HCT116 (cell line): ENCODE results near the gene APH1B. TPM values are rescaled to one million over a fixed set of nuclear protein-coding genes. Genes with fewer than 3 reads are reported as not detected.

ENCODE experiments used
- ATAC-seq: fragments of 200-7000 bp; cut with Tn5 transposase; 2 replicates; pipeline ENCODE4 v1.9.1; 2020; ENCODE audit warnings: mild to moderate bottlenecking, moderate library complexity
- BruUV-seq: library from RNA; stranded (reverse); fragments of 400-500 nt; replicated peaks from 2 replicates; lab custom pipeline; 2021; lab: Mats Ljungman, UMichigan
- CTCF ChIA-PET: fragments of 300-600 bp; sonication (Branson Sonifier 250); formaldehyde crosslinking; loops from one replicate; lab custom pipeline; 2021; ENCODE audit warnings: antibody characterized with exemption; lab: Charles Lee
- POLR2A ChIA-PET: fragments of 300-600, 350-600 bp; sonication (Branson Sonifier 250); formaldehyde crosslinking; loops from one replicate; lab custom pipeline; 2021; ENCODE audit warnings: antibody characterized with exemption; lab: Charles Lee
- RAD21 ChIA-PET, 2 experiments: fragments of 300-600 bp; sonication (Branson Sonifier 250); formaldehyde crosslinking; loops; one replicate each; lab custom pipeline; 2023; ENCODE audit warnings: low total read pairs in 2 of 2; ENCODE audit not compliant: uncharacterized antibody in 2 of 2, unreplicated experiment in 2 of 2, low non-redundant PET in 1 of 2; lab: Charles Lee
- DNase-seq: peaks from one replicate; pipeline ENCODE4 v3.0.0-alpha.2; 2010; ENCODE audit warnings: low read depth, low spot score
- H2AFZ ChIP-seq: fragments of 200-600 bp; shearing (Covaris generic), sonication (generic); 2 replicates; pipeline ENCODE4 v1.6.1; 2017; ENCODE audit warnings: low read depth, mixed run types, mixed read lengths, antibody characterized with exemption, low read length; ENCODE audit not compliant: poor library complexity, severe bottlenecking
- H3K27ac ChIP-seq: 2 replicates; pipeline ENCODE4 v1.5.1; 2012; ENCODE audit warnings: low read depth, low read length
- H3K27me3 ChIP-seq: fragments of 200-600 bp; sonication (generic); 2 replicates; pipeline ENCODE4 v1.6.1; 2016; ENCODE audit warnings: mixed run types, low read length, mixed read lengths; ENCODE audit not compliant: insufficient read depth
- H3K36me3 ChIP-seq, 2 experiments: fragments of 200-500 bp in 1 of 2; fragments of 200-600 bp in 1 of 2; sonication (Bioruptor generic) in 1 of 2; sonication (generic) in 1 of 2; 2 replicates each; pipeline versions ENCODE4 v1.5.1 to v1.6.1; 2014 to 2016; ENCODE audit warnings: low read length in 2 of 2, inconsistent platforms in 1 of 2, mixed read lengths in 1 of 2, mixed run types in 1 of 2; ENCODE audit not compliant: insufficient read depth in 2 of 2, control insufficient read depth in 1 of 2
- H3K4me1 ChIP-seq, 2 experiments: fragments of 200-600 bp in 1 of 2; sonication (generic) in 1 of 2; 2 replicates each; pipeline versions ENCODE4 v1.5.1 to v1.6.1; 2012 to 2017; ENCODE audit warnings: low read length in 2 of 2, inconsistent platforms in 1 of 2, mild to moderate bottlenecking in 1 of 2, mixed read lengths in 1 of 2, mixed run types in 1 of 2, moderate library complexity in 1 of 2; ENCODE audit not compliant: insufficient read depth in 2 of 2, control insufficient read depth in 1 of 2
- H3K4me2 ChIP-seq: fragments of 200-600 bp; sonication (generic); 2 replicates; pipeline ENCODE4 v1.6.1; 2017; ENCODE audit warnings: mixed run types, low read length, mixed read lengths
- H3K4me3 ChIP-seq, 2 experiments: fragments of 200-600 bp in 1 of 2; sonication (generic) in 1 of 2; replicated peaks in 1 of 2; 2 replicates each; pipeline ENCODE4 v1.5.1; 2011 to 2016; ENCODE audit warnings: low read length in 2 of 2, control low read depth in 1 of 2, low read depth in 1 of 2, mild to moderate bottlenecking in 1 of 2, mixed read lengths in 1 of 2, mixed run types in 1 of 2
- H3K79me2 ChIP-seq: fragments of 200-600 bp; sonication (generic); 2 replicates; pipeline ENCODE4 v1.6.1; 2017; ENCODE audit warnings: mild to moderate bottlenecking, mixed run types, low read length, moderate library complexity, mixed read lengths; ENCODE audit not compliant: insufficient read depth
- H3K9ac ChIP-seq: fragments of 200-600 bp; sonication (generic); 2 replicates; pipeline ENCODE4 v1.6.1; 2016; ENCODE audit warnings: low read length, mixed read lengths
- H3K9me2 ChIP-seq: fragments of 200-600 bp; sonication (generic), shearing (Covaris generic); 2 replicates; pipeline ENCODE4 v1.6.1; 2017; ENCODE audit warnings: mixed run types, mild to moderate bottlenecking, moderate library complexity; ENCODE audit not compliant: insufficient read depth
- H3K9me3 ChIP-seq, 2 experiments: fragments of 200-500 bp in 1 of 2; fragments of 200-600 bp in 1 of 2; sonication (Bioruptor generic) in 1 of 2; sonication (generic) in 1 of 2; 2 replicates each; pipeline ENCODE4 v1.6.1; 2014 to 2017; ENCODE audit warnings: low read length in 2 of 2, mixed read lengths in 2 of 2, inconsistent platforms in 1 of 2, low read depth in 1 of 2, mild to moderate bottlenecking in 1 of 2, mixed run types in 1 of 2, moderate library complexity in 1 of 2; ENCODE audit not compliant: control insufficient read depth in 1 of 2, insufficient read depth in 1 of 2
- H4K20me1 ChIP-seq: fragments of 200-600 bp; sonication (generic), shearing (Covaris generic); 2 replicates; pipeline ENCODE4 v1.6.1; 2017; ENCODE audit warnings: mixed run types, mild to moderate bottlenecking, moderate library complexity; ENCODE audit not compliant: insufficient read depth
- ATF3 ChIP-seq: IDR thresholded peaks from 2 replicates; pipeline ENCODE4 v1.6.1; 2012
- CBX3 ChIP-seq: IDR thresholded peaks from 2 replicates; pipeline ENCODE4 v1.6.1; 2012; ENCODE audit warnings: low read depth
- CTCF ChIP-seq, 3 experiments: fragments of 200-600 bp in 1 of 3; sonication (generic) in 1 of 3; IDR thresholded peaks in 2 of 3; conservative IDR thresholded peaks in 1 of 3; 2 replicates each; pipeline ENCODE4 v1.5.1; 2012 to 2017; ENCODE audit warnings: low read depth in 2 of 3, low read length in 2 of 3, antibody characterized with exemption in 1 of 3, borderline replicate concordance in 1 of 3, control low read depth in 1 of 3, mild to moderate bottlenecking in 1 of 3, mixed read lengths in 1 of 3, mixed run types in 1 of 3, moderate library complexity in 1 of 3; ENCODE audit not compliant: insufficient read depth in 1 of 3
- EGR1 ChIP-seq: IDR thresholded peaks from 2 replicates; pipeline ENCODE4 v1.6.1; 2012; ENCODE audit warnings: low read depth
- EZH2 ChIP-seq: fragments of 200-600 bp; sonication (generic); IDR thresholded peaks from 2 replicates; pipeline ENCODE4 v1.6.1; 2017; ENCODE audit warnings: antibody characterized with exemption, mixed run types
- EZH2phosphoT487 ChIP-seq: fragments of 200-600 bp; IDR thresholded peaks from 2 replicates; pipeline ENCODE4 v1.6.1; 2018; ENCODE audit warnings: antibody characterized with exemption, borderline replicate concordance
- FOSL1 ChIP-seq: IDR thresholded peaks from 2 replicates; pipeline ENCODE4 v1.6.1; 2012; ENCODE audit warnings: low read depth
- JUND ChIP-seq: IDR thresholded peaks from 2 replicates; pipeline ENCODE4 v1.6.1; 2012
- RAD21 ChIP-seq: IDR thresholded peaks from 2 replicates; pipeline ENCODE4 v1.6.1; 2012; ENCODE audit warnings: low read depth, mild to moderate bottlenecking
- SIN3A ChIP-seq: IDR thresholded peaks from 2 replicates; pipeline ENCODE4 v1.6.1; 2012; ENCODE audit warnings: low read depth
- SP1 ChIP-seq: IDR thresholded peaks from 2 replicates; pipeline ENCODE4 v1.6.1; 2012; ENCODE audit warnings: low read depth
- SRF ChIP-seq: IDR thresholded peaks from 2 replicates; pipeline ENCODE4 v1.6.1; 2012; ENCODE audit warnings: low read depth
- TCF7L2 ChIP-seq: IDR thresholded peaks from 2 replicates; pipeline ENCODE4 v1.7.0; 2011; ENCODE audit warnings: borderline replicate concordance, inconsistent platforms; ENCODE audit not compliant: insufficient read depth, insufficient read length; ENCODE audit errors: extremely low read depth
- ZBTB33 ChIP-seq: IDR thresholded peaks from 2 replicates; pipeline ENCODE4 v1.6.1; 2011; ENCODE audit warnings: mild to moderate bottlenecking, low read length, moderate library complexity; ENCODE audit not compliant: insufficient replicate concordance; ENCODE audit errors: extremely low read depth
- intact Hi-C: fragments of 100-400 bp; cut with micrococcal nuclease; formaldehyde crosslinking; loops from 2 replicates; pipeline ENCODE4 v1.10.0; 2022
- total RNA-seq: library from RNA; stranded (reverse); gene quantifications from one replicate; pipeline ENCODE4 v1.2.1, GENCODE V29; 2021; ENCODE audit not compliant: unreplicated experiment

APH1B gene
- total RNA-seq, 1 experiment from 2014 or later, result 8.5 TPM

GRCh38 chr15:63264688-63265293 is 12.6 kb upstream of the APH1B start:
- intact Hi-C loops, result no loop called here
- Histone ChIP-seq H4K20me1 (no peaks in the 10 kb centered on the region), H3K36me3 (no peaks in the 10 kb centered on the region), H3K4me1 (no peaks in the 10 kb centered on the region), H3K27ac (no peak overlapping the region), H3K4me3 (no peak overlapping the region), H3K9me2 (no peaks in the 10 kb centered on the region), H3K79me2 (no peaks in the 10 kb centered on the region), H3K4me2 (no peak overlapping the region), H2AFZ (no peak overlapping the region), H3K9ac (no peak overlapping the region), H3K9me3 (no peaks in the 10 kb centered on the region), H3K27me3 (no peaks in the 10 kb centered on the region)
- DNase-seq (no peak), ATAC-seq (no peak)
- ChIA-PET RAD21 (interaction anchor here in 1 of 2 experiments (0.7 kb wide), 1 partner anchor 91 kb away, joined by 4 read pairs; no protein-coding TSS in a partner anchor), POLR2A (no interaction called here), CTCF (no interaction called here)
- BruUV-seq, result no TSS peak
- no peak for TF ChIP-seq ATF3
- no peak for TF ChIP-seq CTCF (IDR thresholded peaks at IDR 0.05 in 2 of 3, conservative IDR thresholded peaks at IDR 0.05 in 1 of 3; ENCODE audit: borderline replicate concordance in 1 of 3, insufficient read depth in 1 of 3, low read depth in 2 of 3, low read length in 2 of 3)
- no peak for TF ChIP-seq RAD21
- TF ChIP-seq ZBTB33, result no peak
- TF ChIP-seq TCF7L2, result no peak
- no peak for TF ChIP-seq EGR1
- no peak for TF ChIP-seq EZH2
- no peak for TF ChIP-seq SIN3A
- no peak for TF ChIP-seq SP1
- TF ChIP-seq JUND, result no peak
- TF ChIP-seq FOSL1, result no peak
- TF ChIP-seq EZH2phosphoT487, result no peak
- no peak for TF ChIP-seq SRF
- TF ChIP-seq CBX3, result no peak
